ENCODE results near the gene A1BG. TPM values are rescaled to one million over a fixed set of nuclear protein-coding genes. Genes with fewer than 3 reads are reported as not detected.
A peak's percentile ranks its signal among the peaks of the same experiment; 100 is the strongest.

Gene A1BG
- total RNA-seq (59.3 TPM), polyA plus RNA-seq (77.3 TPM)
- long read RNA-seq, donor 1, partial matches to known transcripts, result 0 of 1 reads
- long read RNA-seq, donor 1, other reads (novel, unspliced or antisense), result 0 of 1 reads
- long read RNA-seq, donor 2, transcript A1BG-203 (2 exons, 2,134 nt), result major isoform, 33 of 34 reads
- long read RNA-seq, donor 2, partial matches to known transcripts, result 0 of 34 reads
- long read RNA-seq, donor 2, other reads (novel, unspliced or antisense), result 0 of 34 reads
- long read RNA-seq, donor 3, transcript A1BG-203 (2 exons, 2,134 nt), result major isoform, 50 of 50 reads
- long read RNA-seq, donor 3, partial matches to known transcripts, result 0 of 50 reads
- long read RNA-seq, donor 3, other reads (novel, unspliced or antisense), result 0 of 50 reads
- long read RNA-seq, donor 4, transcript A1BG-203 (2 exons, 2,134 nt), result major isoform, 10 of 10 reads
- long read RNA-seq, donor 4, partial matches to known transcripts, result 0 of 10 reads
- long read RNA-seq, donor 4, other reads (novel, unspliced or antisense), result 0 of 10 reads
- long read RNA-seq, donor 5, transcript A1BG-203 (2 exons, 2,134 nt), result major isoform, 25 of 25 reads
- long read RNA-seq, donor 5, partial matches to known transcripts, result 0 of 25 reads
- long read RNA-seq, donor 5, other reads (novel, unspliced or antisense), result 0 of 25 reads
- long read RNA-seq, donor 6, transcript A1BG-203 (2 exons, 2,134 nt), result major isoform, 16 of 16 reads
- long read RNA-seq, donor 6, partial matches to known transcripts, result 0 of 16 reads
- long read RNA-seq, donor 6, other reads (novel, unspliced or antisense), result 0 of 16 reads
- long read RNA-seq, donor 7, transcript A1BG-203 (2 exons, 2,134 nt), result major isoform, 12 of 12 reads
- long read RNA-seq, donor 7, partial matches to known transcripts, result 0 of 12 reads
- long read RNA-seq, donor 7, other reads (novel, unspliced or antisense), result 0 of 12 reads
- long read RNA-seq, donor 8, transcript A1BG-203 (2 exons, 2,134 nt), result major isoform, 6 of 6 reads
- long read RNA-seq, donor 8, partial matches to known transcripts, result 0 of 6 reads
- long read RNA-seq, donor 8, other reads (novel, unspliced or antisense), result 0 of 6 reads
- long read RNA-seq, donor 9, transcript A1BG-203 (2 exons, 2,134 nt), result major isoform, 9 of 9 reads
- long read RNA-seq, donor 9, partial matches to known transcripts, result 0 of 9 reads
- long read RNA-seq, donor 9, other reads (novel, unspliced or antisense), result 0 of 9 reads
- long read RNA-seq, donor 10, transcript A1BG-203 (2 exons, 2,134 nt), result major isoform, 13 of 13 reads
- long read RNA-seq, donor 10, partial matches to known transcripts, result 0 of 13 reads
- long read RNA-seq, donor 10, other reads (novel, unspliced or antisense), result 0 of 13 reads

- no peak for DNase-seq (ENCODE audit: low read depth in 6 of 9, low spot score in 9 of 9)
- H3K27ac ChIP-seq (ENCODE audit: low read depth in 1 of 2, low read length in 1 of 2), result no peak within 1 kb of the TSS
- H3K4me3 ChIP-seq (ENCODE audit: low read length in 2 of 2), result no peak within 1 kb of the TSS
- WGBS, result 96% methylated on average over 26 of the region's 26 CpGs
- H3K36me3 ChIP-seq (ENCODE audit: control insufficient read depth in 2 of 2, insufficient read depth in 2 of 2, low read length in 1 of 2), result peaks cover 0 to 4% of the 10 kb centered on the region in 2 donors
- peaks cover 0 to 13% of the 10 kb centered on the region in 2 donors for H3K9me3 ChIP-seq (ENCODE audit: control insufficient read depth in 2 of 2, insufficient read depth in 1 of 2, low read length in 1 of 2)
- H3K4me1 ChIP-seq (ENCODE audit: control insufficient read depth in 2 of 2, insufficient read depth in 2 of 2, low read length in 2 of 2), result peaks cover 8 to 28% of the 10 kb centered on the region in 2 donors
- peaks cover 22 to 76% of the 10 kb centered on the region in 2 donors for H3K27me3 ChIP-seq (ENCODE audit: control insufficient read depth in 2 of 2, insufficient read depth in 1 of 2, low read length in 1 of 2)
These were observed at the start of gene A1BG for GRCh38 chr19:58352760-58353671. Gene A1BG (minus strand): TSS chr19:58353492. CDS start chr19:58353437, 55 bp downstream.

- Histone ChIP-seq H3K4me3 (ENCODE audit: low read length in 2 of 2) (peak overlapping the region; percentile 55 to 60), H3K27me3 (ENCODE audit: control insufficient read depth in 2 of 2, insufficient read depth in 1 of 2, low read length in 1 of 2) (peaks cover 10 to 21% of the 10 kb centered on the region in 2 donors), H3K36me3 (ENCODE audit: control insufficient read depth in 2 of 2, insufficient read depth in 2 of 2, low read length in 1 of 2) (no peaks in the 10 kb centered on the region), H3K4me1 (ENCODE audit: control insufficient read depth in 2 of 2, insufficient read depth in 2 of 2, low read length in 2 of 2) (peaks cover 11 to 13% of the 10 kb centered on the region in 2 donors), H3K27ac (ENCODE audit: low read depth in 1 of 2, low read length in 1 of 2) (no peak overlapping the region), H3K9me3 (ENCODE audit: control insufficient read depth in 2 of 2, insufficient read depth in 1 of 2, low read length in 1 of 2) (no peaks in the 10 kb centered on the region)
- WGBS, result 39% methylated on average over 23 of the region's 23 CpGs
- DNase-seq (ENCODE audit: low read depth in 6 of 9, low spot score in 9 of 9), result no peak
These were observed 48.6 kb upstream of the A1BG start for GRCh38 chr19:58401840-58402421.

GRCh38 chr19:58400916-58401839 is 47.9 kb upstream of the A1BG start:
- Histone ChIP-seq H3K36me3 (ENCODE audit: control insufficient read depth in 2 of 2, insufficient read depth in 2 of 2, low read length in 1 of 2) (no peaks in the 10 kb centered on the region), H3K27ac (ENCODE audit: low read depth in 1 of 2, low read length in 1 of 2) (peak overlapping the region; percentile 68 to 87), H3K4me3 (ENCODE audit: low read length in 2 of 2) (peak overlapping the region; percentile 55 to 60), H3K9me3 (ENCODE audit: control insufficient read depth in 2 of 2, insufficient read depth in 1 of 2, low read length in 1 of 2) (no peaks in the 10 kb centered on the region), H3K27me3 (ENCODE audit: control insufficient read depth in 2 of 2, insufficient read depth in 1 of 2, low read length in 1 of 2) (peaks cover 17 to 26% of the 10 kb centered on the region in 2 donors), H3K4me1 (ENCODE audit: control insufficient read depth in 2 of 2, insufficient read depth in 2 of 2, low read length in 2 of 2) (peaks cover 11% of the 10 kb centered on the region in 2 donors)
- DNase-seq (ENCODE audit: low read depth in 6 of 9, low spot score in 9 of 9), result peak; percentile 97 to 100 (median 100)
- 5% methylated on average over 80 of the region's 80 CpGs for WGBS

- Histone ChIP-seq H3K9me3 (ENCODE audit: control insufficient read depth in 2 of 2, insufficient read depth in 1 of 2, low read length in 1 of 2) (no peaks in the 10 kb centered on the region), H3K4me1 (ENCODE audit: control insufficient read depth in 2 of 2, insufficient read depth in 2 of 2, low read length in 2 of 2) (peaks cover 11% of the 10 kb centered on the region in 2 donors), H3K27ac (ENCODE audit: low read depth in 1 of 2, low read length in 1 of 2) (no peak overlapping the region), H3K4me3 (ENCODE audit: low read length in 2 of 2) (peak overlapping the region; percentile 22 to 43), H3K27me3 (ENCODE audit: control insufficient read depth in 2 of 2, insufficient read depth in 1 of 2, low read length in 1 of 2) (peaks cover 25 to 34% of the 10 kb centered on the region in 2 donors), H3K36me3 (ENCODE audit: control insufficient read depth in 2 of 2, insufficient read depth in 2 of 2, low read length in 1 of 2) (peaks cover 0 to 2% of the 10 kb centered on the region in 2 donors)
- 75% methylated on average over 18 of the region's 18 CpGs for WGBS
- DNase-seq (ENCODE audit: low read depth in 6 of 9, low spot score in 9 of 9), result no peak
These were observed 47.1 kb upstream of the A1BG start for GRCh38 chr19:58400316-58400915.

GRCh38 chr19:58399903-58400302 is 46.6 kb upstream of the A1BG start:
- H3K27me3 ChIP-seq (ENCODE audit: control insufficient read depth in 2 of 2, insufficient read depth in 1 of 2, low read length in 1 of 2), result peaks cover 27 to 39% of the 10 kb centered on the region in 2 donors
- DNase-seq (ENCODE audit: low read depth in 6 of 9, low spot score in 9 of 9), result no peak
- H3K9me3 ChIP-seq (ENCODE audit: control insufficient read depth in 2 of 2, insufficient read depth in 1 of 2, low read length in 1 of 2), result no peaks in the 10 kb centered on the region
- H3K36me3 ChIP-seq (ENCODE audit: control insufficient read depth in 2 of 2, insufficient read depth in 2 of 2, low read length in 1 of 2), result peaks cover 4 to 7% of the 10 kb centered on the region in 2 donors
- H3K27ac ChIP-seq (ENCODE audit: low read depth in 1 of 2, low read length in 1 of 2), result no peak overlapping the region
- no peak overlapping the region for H3K4me3 ChIP-seq (ENCODE audit: low read length in 2 of 2)
- H3K4me1 ChIP-seq (ENCODE audit: control insufficient read depth in 2 of 2, insufficient read depth in 2 of 2, low read length in 2 of 2), result peaks cover 11% of the 10 kb centered on the region in 2 donors
- 98% methylated on average over 3 of the region's 3 CpGs for WGBS

GRCh38 chr19:58398545-58398944 is 45.3 kb upstream of the A1BG start:
- Histone ChIP-seq H3K36me3 (ENCODE audit: control insufficient read depth in 2 of 2, insufficient read depth in 2 of 2, low read length in 1 of 2) (peaks cover 18 to 20% of the 10 kb centered on the region in 2 donors), H3K27me3 (ENCODE audit: control insufficient read depth in 2 of 2, insufficient read depth in 1 of 2, low read length in 1 of 2) (peaks cover 27 to 39% of the 10 kb centered on the region in 2 donors), H3K27ac (ENCODE audit: low read depth in 1 of 2, low read length in 1 of 2) (no peak overlapping the region), H3K4me1 (ENCODE audit: control insufficient read depth in 2 of 2, insufficient read depth in 2 of 2, low read length in 2 of 2) (peaks cover 11% of the 10 kb centered on the region in 2 donors), H3K4me3 (ENCODE audit: low read length in 2 of 2) (no peak overlapping the region), H3K9me3 (ENCODE audit: control insufficient read depth in 2 of 2, insufficient read depth in 1 of 2, low read length in 1 of 2) (no peaks in the 10 kb centered on the region)
- DNase-seq (ENCODE audit: low read depth in 6 of 9, low spot score in 9 of 9), result no peak
- WGBS, result 96% methylated on average over 6 of the region's 6 CpGs

GRCh38 chr19:58398087-58398486 is 44.8 kb upstream of the A1BG start:
- H3K4me3 ChIP-seq (ENCODE audit: low read length in 2 of 2), result no peak overlapping the region
- peaks cover 22 to 25% of the 10 kb centered on the region in 2 donors for H3K36me3 ChIP-seq (ENCODE audit: control insufficient read depth in 2 of 2, insufficient read depth in 2 of 2, low read length in 1 of 2)
- H3K4me1 ChIP-seq (ENCODE audit: control insufficient read depth in 2 of 2, insufficient read depth in 2 of 2, low read length in 2 of 2), result peaks cover 11% of the 10 kb centered on the region in 2 donors
- H3K27ac ChIP-seq (ENCODE audit: low read depth in 1 of 2, low read length in 1 of 2), result no peak overlapping the region
- no peaks in the 10 kb centered on the region for H3K9me3 ChIP-seq (ENCODE audit: control insufficient read depth in 2 of 2, insufficient read depth in 1 of 2, low read length in 1 of 2)
- peaks cover 27 to 39% of the 10 kb centered on the region in 2 donors for H3K27me3 ChIP-seq (ENCODE audit: control insufficient read depth in 2 of 2, insufficient read depth in 1 of 2, low read length in 1 of 2)
- no peak for DNase-seq (ENCODE audit: low read depth in 6 of 9, low spot score in 9 of 9)
- 86% methylated on average over 4 of the region's 4 CpGs for WGBS

Measured in thymus (tissue), 14 donors.